ENCODE results near the gene CREB3L1.
"Not testable (repeated sequence)": the region's sequence is repeated elsewhere in the genome, so short reads cannot be mapped to it uniquely, and the experiment has no call there.

The CREB3L1 gene

GRCh38 chr11:46249103-46249937 lies 28.1 kb upstream of the CREB3L1 start:
- DNase-seq: no peak

GRCh38 chr11:46249938-46250744 lies 27.3 kb upstream of the CREB3L1 start:
- DNase-seq: no peak

- no peak for DNase-seq
These were observed 26.8 kb upstream of the CREB3L1 start for GRCh38 chr11:46250745-46251052.

- DNase-seq: no peak
These were observed 25.5 kb upstream of the CREB3L1 start for GRCh38 chr11:46251954-46252353.

DNA sequence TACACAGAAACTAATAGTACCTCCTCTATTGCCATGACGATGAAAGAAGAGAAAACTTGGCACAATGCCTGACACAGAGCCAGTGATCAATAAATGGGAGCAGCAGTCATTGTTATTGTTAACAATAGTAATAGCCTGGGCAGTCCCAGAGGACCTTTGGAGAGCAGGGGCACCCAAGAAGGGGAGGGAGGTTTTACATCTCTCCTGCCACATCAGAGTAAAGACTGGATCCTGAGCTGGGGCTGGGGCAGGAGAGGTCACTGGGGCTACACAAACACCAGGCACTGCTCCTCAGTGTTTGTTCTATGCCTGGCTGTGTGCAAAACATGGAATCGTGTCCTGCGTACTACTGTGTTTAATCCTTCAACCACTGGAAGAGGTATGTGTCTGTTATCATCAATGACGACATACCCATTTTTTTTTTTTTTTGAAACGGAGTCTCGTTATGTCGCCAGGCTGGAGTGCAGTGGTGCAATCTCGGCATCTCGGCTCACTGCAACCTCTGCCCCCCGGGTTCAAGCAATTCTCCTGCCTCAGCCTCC lies 25.0 kb upstream of the CREB3L1 start:
- DNase-seq: peak; percentile 89

GRCh38 chr11:46253258-46254132 lies 24.0 kb upstream of the CREB3L1 start:
- DNase-seq: no peak

GRCh38 chr11:46254133-46254491 lies 23.4 kb upstream of the CREB3L1 start:
- DNase-seq: no peak

GRCh38 chr11:46256540-46257001 lies 20.9 kb upstream of the CREB3L1 start:
- no peak for DNase-seq

DNA sequence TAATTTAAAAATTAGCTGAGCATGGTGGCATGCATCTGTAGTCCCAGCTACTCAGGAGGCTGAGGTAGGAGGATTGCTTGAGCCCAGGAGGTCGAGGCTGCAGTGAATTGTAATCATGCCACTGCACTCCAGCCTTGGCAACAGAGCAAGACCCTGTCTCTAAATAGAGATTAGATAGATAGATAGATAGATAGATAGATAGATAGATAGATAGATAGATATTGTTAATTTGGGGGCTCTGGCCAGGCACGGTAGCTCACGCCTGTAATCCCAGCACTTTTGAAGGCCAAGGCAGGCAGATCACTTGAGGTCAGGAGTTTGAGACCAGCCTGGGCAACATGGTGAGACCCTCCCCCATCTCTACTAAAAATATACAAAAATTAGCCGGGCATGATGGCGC lies 18.1 kb upstream of the CREB3L1 start:
- not testable (repeated sequence) for DNase-seq

DNA sequence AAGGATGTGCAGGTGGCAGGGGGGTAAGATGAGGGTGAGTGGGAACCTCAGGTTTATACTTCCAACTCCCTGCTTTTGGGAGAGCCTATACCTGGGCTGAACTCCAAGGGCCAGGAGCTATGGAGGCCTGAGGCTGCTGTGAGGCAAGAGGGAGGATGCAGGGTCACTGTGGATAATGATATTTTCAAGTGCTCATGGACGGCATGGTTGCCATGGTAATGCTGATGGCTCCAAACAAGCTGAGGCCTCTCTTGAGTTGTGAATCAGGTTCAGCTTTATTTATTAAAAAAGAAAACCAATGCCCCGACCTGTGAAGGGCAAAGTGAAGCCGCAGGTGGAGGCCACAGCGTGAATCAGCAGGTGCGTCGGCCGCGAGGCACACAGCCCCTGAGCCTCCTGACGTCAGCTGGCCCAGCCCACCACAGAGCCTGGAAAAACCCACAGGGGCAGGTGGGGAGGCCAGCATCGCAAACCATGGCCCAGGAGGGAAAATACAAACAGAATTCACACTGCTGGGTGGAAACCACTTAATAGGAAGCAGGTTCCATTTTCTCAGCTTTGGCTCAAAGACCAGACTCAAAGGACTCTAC lies 17.4 kb upstream of the CREB3L1 start:
- DNase-seq: peak; percentile 72

GRCh38 chr11:46263120-46263519 lies 14.3 kb upstream of the CREB3L1 start:
- no peak for DNase-seq

DNA sequence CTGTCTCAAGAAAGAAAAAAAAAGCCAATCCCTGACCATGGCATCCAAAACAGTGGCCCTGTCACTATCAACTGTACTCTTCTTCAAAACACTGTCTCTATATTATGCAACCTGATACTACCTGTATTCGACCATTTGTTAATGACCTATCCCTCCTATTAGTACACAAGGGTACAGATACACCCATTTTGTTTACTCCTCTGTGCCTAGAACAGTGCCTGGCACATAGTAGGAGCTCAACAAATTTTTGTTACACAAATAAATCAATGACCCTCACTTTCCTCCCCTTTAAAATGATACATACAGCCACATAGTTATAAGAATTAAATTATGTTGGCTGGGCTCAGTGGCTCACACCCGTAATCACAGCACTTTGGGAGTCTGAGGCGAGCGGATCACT lies 13.4 kb upstream of the CREB3L1 start:
- DNase-seq: no peak

- no peak for DNase-seq
These were observed 12.5 kb upstream of the CREB3L1 start for GRCh38 chr11:46264976-46265375.

GRCh38 chr11:46265764-46266163 lies 11.7 kb upstream of the CREB3L1 start:
- DNase-seq: no peak

DNA sequence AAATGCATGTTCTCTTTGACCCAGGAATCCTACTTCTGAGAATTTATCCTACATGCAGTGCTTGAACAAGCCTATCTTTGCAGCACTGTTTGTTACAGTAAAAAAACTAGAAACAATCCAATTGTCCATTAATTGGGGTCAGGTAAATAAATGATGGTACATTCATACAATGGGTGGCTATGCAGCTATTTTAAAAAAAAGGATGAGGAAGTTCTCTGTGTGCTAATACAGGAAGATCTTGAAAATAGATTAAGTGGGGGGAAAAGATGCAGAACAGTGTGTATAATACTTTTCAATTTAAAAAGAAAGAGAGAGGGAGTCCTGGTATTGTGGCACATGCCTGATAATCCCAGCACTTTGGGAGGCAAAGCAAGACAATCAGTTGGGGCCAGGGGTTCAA lies 9.5 kb upstream of the CREB3L1 start:
- no peak for DNase-seq

DNA sequence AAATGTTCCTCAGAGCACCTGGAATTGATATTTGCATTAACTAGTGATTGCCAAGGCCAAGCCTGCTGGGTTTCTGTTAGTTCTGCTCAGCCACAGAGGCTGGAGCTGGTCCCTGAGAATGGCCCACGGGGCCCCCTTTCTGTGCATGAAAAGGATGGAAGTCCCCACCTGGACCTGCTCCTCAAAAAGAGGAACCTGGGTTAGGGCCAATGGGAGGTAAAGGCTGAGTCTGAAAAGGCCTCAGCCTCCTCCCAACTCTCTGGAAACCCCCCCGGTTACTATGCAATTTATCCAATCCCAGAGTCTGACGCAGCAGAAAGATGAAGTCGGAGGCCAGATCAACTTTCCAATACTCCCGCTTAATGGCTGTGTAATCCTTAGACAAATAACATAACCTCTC lies 6.8 kb upstream of the CREB3L1 start:
- no peak for DNase-seq

GRCh38 chr11:46271407-46271806 lies 6.1 kb upstream of the CREB3L1 start:
- DNase-seq: no peak

DNA sequence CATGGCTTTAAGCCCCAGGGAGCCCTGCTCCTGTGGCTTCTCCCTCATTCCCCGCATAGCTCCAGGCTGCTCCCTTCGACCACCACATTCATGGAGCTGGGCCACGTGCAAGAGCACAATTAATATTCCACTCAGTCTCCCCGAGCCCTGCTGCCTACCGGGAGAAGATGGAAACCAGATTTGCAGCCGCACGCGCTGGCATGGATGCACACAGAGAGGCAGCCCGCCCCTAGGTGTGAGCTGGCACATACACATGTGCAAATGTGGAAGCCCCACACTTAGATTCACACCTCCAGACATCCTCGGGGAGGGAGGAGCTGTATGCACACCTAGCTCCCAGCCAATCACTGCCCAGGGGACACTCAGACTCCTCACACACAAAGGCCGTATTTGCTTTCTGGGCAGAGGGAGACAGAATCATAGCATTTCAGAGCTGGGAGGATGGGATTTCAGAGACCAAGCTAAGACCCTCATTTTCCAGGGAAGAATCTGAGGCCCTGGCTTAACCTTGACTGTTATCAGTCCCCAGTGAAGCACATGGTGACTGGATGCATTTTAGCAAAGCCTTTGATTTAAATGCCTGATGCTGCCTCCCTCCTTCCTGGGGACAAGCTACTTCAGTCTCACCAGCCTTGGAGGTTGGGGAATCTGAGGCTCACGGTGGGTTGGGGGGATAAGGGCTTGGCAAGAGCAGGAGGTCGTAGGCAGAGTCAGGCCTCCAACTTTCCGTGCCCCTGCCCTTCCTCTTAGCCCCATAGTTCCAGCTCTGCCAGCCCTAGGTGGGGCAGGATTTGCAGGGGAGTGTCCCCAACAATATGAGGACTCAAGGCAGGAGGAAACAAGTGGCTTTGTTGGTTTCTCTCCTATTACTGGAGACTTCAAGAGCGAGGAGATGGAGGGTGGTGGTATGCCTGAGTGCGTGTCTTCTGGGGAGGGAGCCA lies 5.3 kb upstream of the CREB3L1 start:
- no peak for DNase-seq

DNA sequence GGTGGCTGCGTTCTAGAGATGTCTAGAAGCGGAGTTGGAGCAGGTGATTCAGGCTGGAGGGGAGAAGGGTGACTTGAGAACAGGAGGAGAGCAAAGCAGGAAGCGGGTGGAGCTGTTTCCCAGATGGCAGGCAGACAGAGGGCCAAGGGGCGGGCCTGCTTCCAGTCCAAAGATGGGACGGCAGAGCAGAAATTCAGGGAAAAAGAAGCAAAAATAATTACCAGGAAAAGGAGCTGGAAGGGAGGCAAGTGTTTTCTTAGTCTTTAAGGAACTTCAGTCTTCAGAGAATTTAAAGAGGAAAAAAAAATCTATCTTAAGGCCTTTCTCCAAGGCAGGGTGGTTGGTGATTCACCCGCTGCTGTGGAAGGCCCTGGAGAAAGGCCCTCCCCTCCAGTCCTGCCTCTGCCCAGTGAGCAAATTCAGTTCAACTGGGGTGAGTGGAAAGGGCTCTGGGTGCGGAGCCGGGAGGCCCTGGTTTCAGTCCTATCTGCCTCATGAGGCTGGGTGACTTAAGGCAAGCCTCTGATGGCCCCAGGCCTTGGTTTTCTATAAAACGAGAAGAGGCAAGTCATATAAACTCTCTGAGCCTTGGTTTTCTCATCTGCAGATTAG lies 4.5 kb upstream of the CREB3L1 start:
- DNase-seq: no peak

GRCh38 chr11:46273511-46274205 lies 3.8 kb upstream of the CREB3L1 start:
- DNase-seq: peak; percentile 15
